GM12878 (cell line): Measurements from ENCODE around the gene SCARB1. TPM values are rescaled to one million over a fixed set of nuclear protein-coding genes. Genes with fewer than 3 reads are reported as not detected.

ENCODE experiments used
- ATF2 ChIP-seq: IDR thresholded peaks from 2 replicates; pipeline ENCODE4 v1.6.1; 2012; ENCODE audit warnings: low read length, inconsistent platforms
- BCLAF1 ChIP-seq: fragments of 450-650 bp; IDR thresholded peaks from 2 replicates; pipeline ENCODE4 v1.6.1; 2017; ENCODE audit warnings: antibody characterized with exemption, mild to moderate bottlenecking, moderate library complexity
- CBX5 ChIP-seq: sonication (generic); IDR thresholded peaks from 2 replicates; pipeline ENCODE4 v1.6.1; 2016; ENCODE audit warnings: low read depth, moderate library complexity, mild to moderate bottlenecking, inconsistent platforms
- E2F8 ChIP-seq: fragments of 450-650 bp; IDR thresholded peaks from 2 replicates; pipeline ENCODE4 v1.6.1; 2018; ENCODE audit warnings: mild to moderate bottlenecking, low read depth, moderate library complexity; ENCODE audit not compliant: partially characterized antibody
- EP300 ChIP-seq, 2 experiments: fragments of 150-350 bp in 1 of 2; IDR thresholded peaks; 2 replicates each; pipeline ENCODE4 v1.6.1; 2011 to 2012; ENCODE audit warnings: low read depth in 2 of 2, low read length in 2 of 2, borderline replicate concordance in 1 of 2, improper control_type of control experiment in 1 of 2, inconsistent platforms in 1 of 2; ENCODE audit not compliant: control insufficient read depth in 1 of 2
- FOXK2 ChIP-seq: fragments of 450-650 bp; IDR thresholded peaks from 2 replicates; pipeline ENCODE4 v1.6.1; 2017; ENCODE audit warnings: mild to moderate bottlenecking, moderate library complexity
- IRF5 ChIP-seq: fragments of 450-650 bp; IDR thresholded peaks from 2 replicates; pipeline ENCODE4 v1.6.1; 2017; ENCODE audit warnings: borderline replicate concordance
- MXI1 ChIP-seq: fragments of 150-350 bp; IDR thresholded peaks from 2 replicates; pipeline ENCODE4 v1.6.1; 2011; ENCODE audit warnings: low read depth, mild to moderate bottlenecking, inconsistent platforms, low read length, improper control_type of control experiment
- NFIC ChIP-seq: IDR thresholded peaks from 2 replicates; pipeline ENCODE4 v1.6.1; 2012; ENCODE audit warnings: low read depth, mild to moderate bottlenecking, inconsistent platforms, low read length, moderate library complexity
- NFYB ChIP-seq: IDR thresholded peaks from 2 replicates; pipeline ENCODE4 v1.6.1; 2011; ENCODE audit warnings: low read depth, mild to moderate bottlenecking, low read length, improper control_type of control experiment, moderate library complexity; ENCODE audit not compliant: insufficient read depth
- RAD21 ChIP-seq: IDR thresholded peaks from 2 replicates; pipeline ENCODE4 v1.6.1; 2011; ENCODE audit warnings: mild to moderate bottlenecking, low read depth, low read length, moderate library complexity; ENCODE audit not compliant: insufficient read depth
- RAD51 ChIP-seq: fragments of 450-650 bp; IDR thresholded peaks from 2 replicates; pipeline ENCODE4 v1.6.1; 2016; ENCODE audit warnings: moderate library complexity, mild to moderate bottlenecking, inconsistent platforms
- RCOR1 ChIP-seq: conservative IDR thresholded peaks from 2 replicates; pipeline ENCODE4 v1.6.1; 2012; ENCODE audit warnings: low read depth, low read length, improper control_type of control experiment
- TARDBP ChIP-seq: IDR thresholded peaks from 2 replicates; pipeline ENCODE4 v1.6.1; 2016; ENCODE audit warnings: borderline replicate concordance
- TCF12 ChIP-seq: IDR thresholded peaks from 2 replicates; pipeline ENCODE4 v1.6.1; 2011; ENCODE audit warnings: low read depth, mild to moderate bottlenecking, low read length
- ZNF687 ChIP-seq: fragments of 450-650 bp; IDR thresholded peaks from 2 replicates; pipeline ENCODE4 v1.6.1; 2017; ENCODE audit warnings: mild to moderate bottlenecking, moderate library complexity
- polyA plus RNA-seq, 11 experiments: library from polyadenylated mRNA; depleted of rRNA in 4 of 11; unstranded in 6 of 11; stranded (reverse) in 5 of 11; fragments of >200 nt; fragmentation: Nextera tagmentation in 4 of 11; fragmentation: Illumina TruSeq in 1 of 11; extraction: Ambion mirVana in 4 of 11; extraction: Trizol in 1 of 11; gene quantifications; 1 replicate in 1 of 11; 2 replicates in 10 of 11; pipeline versions ENCODE4 v1.2.1 to v1.2.3, GENCODE V29; 2011 to 2016; ENCODE audit warnings: inconsistent platforms in 2 of 11, missing spikeins in 2 of 11, low read depth in 1 of 11
- total RNA-seq, 4 experiments: library from RNA; depleted of rRNA in 3 of 4; stranded (reverse); fragments of >200 nt in 3 of 4; fragmentation: Illumina TruSeq in 1 of 4; extraction: Trizol in 1 of 4; gene quantifications; 2 replicates each; pipeline versions ENCODE4 v1.2.1 to v1.2.3, GENCODE V29; 2013 to 2021

The SCARB1 gene
- total and polyA plus RNA-seq, 10 of the 15 experiments (the other 5 are each of a cell fraction or from before 2014, with no cell fraction given): 0.34 to 104 (median 63.1) TPM

- TF ChIP-seq RCOR1 (0 out of 2 replicates have a peak, but pooled peaks have one; percentile 24), TARDBP (no peak), MXI1 (no peak), BCLAF1 (no peak), E2F8 (peak; percentile 57), RAD21 (peak; percentile 98), TCF12 (0 out of 2 replicates have a peak, but pooled peaks have one; percentile 13), NFYB (no peak), FOXK2 (peak; percentile 76; the same call in 1 of the 2 replicates), RAD51 (no peak), EP300 (IDR thresholded peaks at IDR 0.05; ENCODE audit: borderline replicate concordance in 1 of 2, control insufficient read depth in 1 of 2, low read depth in 2 of 2, low read length in 2 of 2) (no peak), CBX5 (0 out of 2 replicates have a peak, but pooled peaks have one; percentile 63), IRF5 (no peak), ATF2 (no peak), NFIC (peak; percentile 46; the same call in 1 of the 2 replicates), ZNF687 (peak; percentile 42; the same call in 1 of the 2 replicates)
Measured at GRCh38 chr12:124906606-124907261, 43.1 kb upstream of the SCARB1 start (continued).
